H9 (cell line): ENCODE data around the gene TGM2. TPM values are rescaled to one million over a fixed set of nuclear protein-coding genes. Genes with fewer than 3 reads are reported as not detected.

Source experiments
- DNase-seq: peaks from one replicate; pipeline ENCODE4 v3.0.0-alpha.2; 2017
- H2AFZ ChIP-seq: one replicate; pipeline ENCODE4 v1.6.1; 2013; ENCODE audit warnings: mild to moderate bottlenecking, low read length, control low read depth, moderate library complexity
- H2AK5ac ChIP-seq: 2 replicates; pipeline ENCODE4 v1.6.1; 2013; ENCODE audit warnings: low read length, control low read depth, mixed read lengths; ENCODE audit not compliant: insufficient read length
- H2BK120ac ChIP-seq: one replicate; pipeline ENCODE4 v1.6.1; 2013; ENCODE audit warnings: low read depth, mild to moderate bottlenecking, low read length, control low read depth, inconsistent platforms; ENCODE audit not compliant: poor library complexity, severe bottlenecking
- H2BK12ac ChIP-seq: 2 replicates; pipeline ENCODE4 v1.6.1; 2013; ENCODE audit warnings: low read length, control low read depth, mixed read lengths, low read depth; ENCODE audit not compliant: insufficient read length
- H2BK15ac ChIP-seq: 2 replicates; pipeline ENCODE4 v1.6.1; 2013; ENCODE audit warnings: low read depth, low read length, control low read depth
- H2BK20ac ChIP-seq: one replicate; pipeline ENCODE4 v1.6.1; 2013; ENCODE audit warnings: low read depth, mild to moderate bottlenecking, low read length, control low read depth, inconsistent platforms; ENCODE audit not compliant: poor library complexity, severe bottlenecking
- H2BK5ac ChIP-seq: 2 replicates; pipeline ENCODE4 v1.6.1; 2013; ENCODE audit warnings: low read length, control low read depth, mixed read lengths; ENCODE audit not compliant: insufficient read length
- H3K14ac ChIP-seq: 2 replicates; pipeline ENCODE4 v1.6.1; 2013; ENCODE audit warnings: low read length, control low read depth; ENCODE audit not compliant: insufficient read depth
- H3K18ac ChIP-seq: 2 replicates; pipeline ENCODE4 v1.6.1; 2013; ENCODE audit warnings: low read depth, mild to moderate bottlenecking, mixed read lengths, low read length, control low read depth; ENCODE audit not compliant: insufficient read length
- H3K23ac ChIP-seq: 2 replicates; pipeline ENCODE4 v1.6.1; 2013; ENCODE audit warnings: low read length, control low read depth, mixed read lengths, low read depth; ENCODE audit not compliant: insufficient read length
- H3K23me2 ChIP-seq: 2 replicates; pipeline ENCODE4 v1.6.1; 2013; ENCODE audit warnings: low read depth, mild to moderate bottlenecking, mixed read lengths, low read length, control low read depth; ENCODE audit not compliant: insufficient read length, poor library complexity, severe bottlenecking
- H3K27ac ChIP-seq: 2 replicates; pipeline ENCODE4 v1.5.1; 2013; ENCODE audit warnings: low read length, control low read depth, mixed read lengths, low read depth; ENCODE audit not compliant: insufficient read length
- H3K27me3 ChIP-seq: 2 replicates; pipeline ENCODE4 v1.6.1; 2013; ENCODE audit warnings: low read length, control low read depth, inconsistent platforms; ENCODE audit not compliant: insufficient read depth
- H3K4ac ChIP-seq: 2 replicates; pipeline ENCODE4 v1.6.1; 2013; ENCODE audit warnings: low read depth, mild to moderate bottlenecking, control low read depth, inconsistent platforms, low read length, moderate library complexity
- H3K4me1 ChIP-seq: 2 replicates; pipeline ENCODE4 v1.6.1; 2013; ENCODE audit warnings: low read length, control low read depth, inconsistent platforms; ENCODE audit not compliant: insufficient read depth
- H3K4me2 ChIP-seq: 2 replicates; pipeline ENCODE4 v1.6.1; 2013; ENCODE audit warnings: low read length, control low read depth, mixed read lengths; ENCODE audit not compliant: insufficient read length, insufficient read depth
- H3K56ac ChIP-seq: 2 replicates; pipeline ENCODE4 v1.6.1; 2013; ENCODE audit warnings: low read depth, mild to moderate bottlenecking, mixed read lengths, low read length, control low read depth; ENCODE audit not compliant: insufficient read length
- H3K79me1 ChIP-seq: 2 replicates; pipeline ENCODE4 v1.6.1; 2013; ENCODE audit warnings: low read depth, mild to moderate bottlenecking, moderate library complexity, low read length, control low read depth, inconsistent platforms; ENCODE audit not compliant: insufficient read depth, poor library complexity, severe bottlenecking
- H3K79me2 ChIP-seq: 2 replicates; pipeline ENCODE4 v1.6.1; 2013; ENCODE audit warnings: low read length, control low read depth, inconsistent platforms; ENCODE audit not compliant: insufficient read depth
- H3K9ac ChIP-seq: 2 replicates; pipeline ENCODE4 v1.6.1; 2013; ENCODE audit warnings: low read length, control low read depth, mixed read lengths; ENCODE audit not compliant: insufficient read length; ENCODE audit errors: extremely low read depth
- H3K9me3 ChIP-seq: one replicate; pipeline ENCODE4 v1.6.1; 2013; ENCODE audit warnings: low read depth, low read length, inconsistent platforms; ENCODE audit not compliant: control insufficient read depth
- H3T11ph ChIP-seq: one replicate; pipeline ENCODE4 v1.6.1; 2013; ENCODE audit warnings: mild to moderate bottlenecking, low read length, control low read depth, inconsistent platforms
- H4K20me1 ChIP-seq: one replicate; pipeline ENCODE4 v1.6.1; 2013; ENCODE audit not compliant: control insufficient read depth, insufficient read length, insufficient read depth
- H4K5ac ChIP-seq: 2 replicates; pipeline ENCODE4 v1.6.1; 2013; ENCODE audit warnings: low read depth, mild to moderate bottlenecking, mixed read lengths, low read length, control low read depth; ENCODE audit not compliant: insufficient read length
- H4K8ac ChIP-seq: replicated peaks from 2 replicates; pipeline ENCODE4 v1.6.1; 2013; ENCODE audit warnings: low read length, control low read depth, mixed read lengths, low read depth; ENCODE audit not compliant: insufficient read length
- H4K91ac ChIP-seq: 2 replicates; pipeline ENCODE4 v1.6.1; 2013; ENCODE audit warnings: low read depth, mild to moderate bottlenecking, moderate library complexity, mixed read lengths, low read length, control low read depth; ENCODE audit not compliant: insufficient read length
- H3K27ac Mint-ChIP-seq, 3 experiments: 2 replicates in 2 of 3; 3 replicates in 1 of 3; pipeline ENCODE4 v1.8.0; 2020 to 2021; ENCODE audit warnings: mixed read lengths in 3 of 3, mild to moderate bottlenecking in 1 of 3, moderate library complexity in 1 of 3
- H3K27me3 Mint-ChIP-seq: 2 replicates; pipeline ENCODE4 v1.8.0; 2021; ENCODE audit warnings: low read depth, mild to moderate bottlenecking, moderate library complexity, mixed read lengths
- H3K36me3 Mint-ChIP-seq, 3 experiments: 2 replicates in 2 of 3; 3 replicates in 1 of 3; pipeline ENCODE4 v1.8.0; 2020 to 2021; ENCODE audit warnings: low read depth in 3 of 3, mixed read lengths in 3 of 3; ENCODE audit not compliant: insufficient read depth in 1 of 3
- H3K4me1 Mint-ChIP-seq, 2 experiments: 2 replicates each; pipeline ENCODE4 v1.8.0; 2020; ENCODE audit warnings: mixed read lengths in 2 of 2
- H3K4me3 Mint-ChIP-seq, 2 experiments: 2 replicates in 1 of 2; 3 replicates in 1 of 2; pipeline ENCODE4 v1.8.0; 2020 to 2021; ENCODE audit warnings: mild to moderate bottlenecking in 2 of 2, mixed read lengths in 2 of 2, moderate library complexity in 1 of 2
- H3K9me3 Mint-ChIP-seq, 2 experiments: 2 replicates in 1 of 2; 3 replicates in 1 of 2; pipeline ENCODE4 v1.8.0; 2020; ENCODE audit warnings: mild to moderate bottlenecking in 2 of 2, mixed read lengths in 2 of 2, moderate library complexity in 1 of 2
- WGBS: extraction: QIAGEN DNeasy Blood & Tissue Kit; methylation state at CpG from one replicate; pipeline ENCODE4 v1.1.7; 2013; ENCODE audit warnings: missing lambda C conversion rate, low lambda C conversion rate, mixed read lengths; ENCODE audit not compliant: insufficient read length; ENCODE audit errors: extremely low coverage; 5-methylcytosine and 5-hydroxymethylcytosine counted together
- total RNA-seq: library from RNA; stranded (reverse); gene quantifications from 2 replicates; pipeline ENCODE4 v1.2.1, GENCODE V29; 2021
- TF ChIP-seq, protein P1 (sequence below): fragments of 200-600 bp; sonication (generic); conservative IDR thresholded peaks from 3 replicates; pipeline ENCODE4 v1.8.0; 2021; ENCODE audit warnings: antibody characterized with exemption, mild to moderate bottlenecking

The TGM2 gene
- total RNA-seq, 1 experiment from 2014 or later = 1.1 TPM

DNA sequence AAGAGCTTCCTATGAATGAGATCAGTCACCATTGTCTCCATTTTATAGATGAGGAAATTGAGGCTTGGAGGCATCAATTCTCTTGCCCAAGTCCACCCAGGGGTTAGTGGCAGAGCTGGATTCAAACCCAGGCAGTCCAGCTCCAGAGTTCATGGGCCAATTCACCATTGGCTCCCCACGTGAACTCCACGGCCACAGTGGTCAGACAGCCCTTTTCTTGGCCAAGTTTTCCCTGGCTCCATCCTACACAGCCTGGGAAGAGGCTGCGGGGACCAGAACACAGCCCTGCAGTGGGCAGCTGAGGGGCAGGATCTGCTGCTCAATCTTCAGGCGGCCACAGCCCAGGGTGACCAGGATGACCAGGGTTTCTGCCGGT is 20.5 kb downstream of the TGM2 start:
- Histone ChIP-seq H3K27ac (no peak overlapping the region), H2BK120ac (no peak overlapping the region), H2BK12ac (no peak overlapping the region), H3K27me3 (no peaks in the 10 kb centered on the region), H3K79me2 (no peaks in the 10 kb centered on the region), H3K4me1 (no peaks in the 10 kb centered on the region), H4K8ac (no peak overlapping the region), H2BK15ac (no peak overlapping the region), H2AK5ac (no peak overlapping the region), H3K4ac (no peak overlapping the region), H3K56ac (no peak overlapping the region), H4K91ac (no peak overlapping the region), H3K4me2 (no peak overlapping the region), H3K18ac (no peak overlapping the region), H3K79me1 (no peaks in the 10 kb centered on the region), H3K23ac (no peak overlapping the region), H4K5ac (no peak overlapping the region), H2BK20ac (no peak overlapping the region), H3K9me3 (no peaks in the 10 kb centered on the region), H3K14ac (no peak overlapping the region), H4K20me1 (no peaks in the 10 kb centered on the region), H3T11ph (no peak overlapping the region), H3K9ac (no peak overlapping the region), H3K23me2 (no peaks in the 10 kb centered on the region), H2BK5ac (no peak overlapping the region), H2AFZ (no peak overlapping the region)
- H3K4me3 Mint-ChIP-seq = no peak overlapping the region
- H3K27me3 Mint-ChIP-seq = no peaks in the 10 kb centered on the region; the same call in 1 of the 2 replicates
- no peak for DNase-seq
- no peaks in the 10 kb centered on the region; a peak in 1 of 7 replicates for H3K36me3 Mint-ChIP-seq
- 0 out of 7 replicates have a peak overlapping the region, but pooled peaks of 1 of the 3 experiments have one; percentile 28 for H3K27ac Mint-ChIP-seq
- TF ChIP-seq, protein P1, sequence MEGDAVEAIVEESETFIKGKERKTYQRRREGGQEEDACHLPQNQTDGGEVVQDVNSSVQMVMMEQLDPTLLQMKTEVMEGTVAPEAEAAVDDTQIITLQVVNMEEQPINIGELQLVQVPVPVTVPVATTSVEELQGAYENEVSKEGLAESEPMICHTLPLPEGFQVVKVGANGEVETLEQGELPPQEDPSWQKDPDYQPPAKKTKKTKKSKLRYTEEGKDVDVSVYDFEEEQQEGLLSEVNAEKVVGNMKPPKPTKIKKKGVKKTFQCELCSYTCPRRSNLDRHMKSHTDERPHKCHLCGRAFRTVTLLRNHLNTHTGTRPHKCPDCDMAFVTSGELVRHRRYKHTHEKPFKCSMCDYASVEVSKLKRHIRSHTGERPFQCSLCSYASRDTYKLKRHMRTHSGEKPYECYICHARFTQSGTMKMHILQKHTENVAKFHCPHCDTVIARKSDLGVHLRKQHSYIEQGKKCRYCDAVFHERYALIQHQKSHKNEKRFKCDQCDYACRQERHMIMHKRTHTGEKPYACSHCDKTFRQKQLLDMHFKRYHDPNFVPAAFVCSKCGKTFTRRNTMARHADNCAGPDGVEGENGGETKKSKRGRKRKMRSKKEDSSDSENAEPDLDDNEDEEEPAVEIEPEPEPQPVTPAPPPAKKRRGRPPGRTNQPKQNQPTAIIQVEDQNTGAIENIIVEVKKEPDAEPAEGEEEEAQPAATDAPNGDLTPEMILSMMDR = no peak
- H3K9me3 Mint-ChIP-seq = no peaks in the 10 kb centered on the region
- no CpG with 5 or more reads among the region's 5 CpGs for WGBS
- H3K4me1 Mint-ChIP-seq = peaks cover 14 to 30% of the 10 kb centered on the region in 2 experiments
